ENCODE measurements around the gene SEC23B.

DNA sequence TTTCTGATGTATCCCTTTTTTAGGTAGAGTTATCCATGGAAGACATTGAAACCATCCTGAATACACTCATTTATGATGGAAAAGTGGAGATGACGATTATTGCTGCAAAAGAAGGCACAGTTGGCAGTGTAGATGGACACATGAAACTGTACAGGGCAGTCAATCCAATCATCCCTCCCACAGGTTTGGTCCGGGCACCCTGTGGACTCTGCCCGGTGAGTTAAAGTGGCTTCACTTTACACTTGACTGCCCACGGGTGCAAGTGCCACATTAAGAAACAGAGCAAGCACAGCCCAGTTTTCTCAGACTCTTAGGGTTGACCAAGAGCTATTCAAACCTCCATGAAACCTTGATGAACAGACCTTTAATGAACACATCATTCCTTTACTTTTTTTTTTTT, 26.1 kb upstream of the SEC23B start:
- TF ChIP-seq L3MBTL2 (conservative IDR thresholded peaks at IDR 0.05), result no peak
- no peak for TF ChIP-seq FOXA1 (IDR thresholded peaks at IDR 0.05)
- TF ChIP-seq BHLHE40 (IDR thresholded peaks at IDR 0.05; ENCODE audit: borderline replicate concordance), result no peak
- TF ChIP-seq LEF1 (IDR thresholded peaks at IDR 0.05; ENCODE audit: borderline replicate concordance), result no peak
- TF ChIP-seq SP1 (IDR thresholded peaks at IDR 0.05), result no peak
- no peak for TF ChIP-seq ZNF384 (IDR thresholded peaks at IDR 0.05)
- TF ChIP-seq ARNT (IDR thresholded peaks at IDR 0.05), result no peak
- no peak for TF ChIP-seq FOXM1 (IDR thresholded peaks at IDR 0.05; ENCODE audit: borderline replicate concordance)

Measured in HEK293T (cell line).